Measurements from ENCODE around the gene CNTNAP2. TPM values are rescaled to one million over a fixed set of nuclear protein-coding genes. Genes with fewer than 3 reads are reported as not detected.
A peak's percentile ranks its signal among the peaks of the same experiment; 100 is the strongest.

Gene CNTNAP2
- total and polyA plus RNA-seq, 8 donors = 0.09 to 1.1 (median 0.38) TPM

GRCh38 chr7:146090023-146090645 is 26.5 kb upstream of the CNTNAP2 start:
- Histone ChIP-seq H3K4me3 (no peak overlapping the region), H3K4me1 (no peaks in the 10 kb centered on the region), H3K9me3 (no peaks in the 10 kb centered on the region), H3K27ac (no peak overlapping the region), H3K36me3 (no peaks in the 10 kb centered on the region), H3K27me3 (peaks cover 0 to 6% (median 2%) of the 10 kb centered on the region in 4 donors)
- TF ChIP-seq CTCF (IDR thresholded peaks at IDR 0.05) = peak; percentile 12 to 75 (median 62)
- FAIRE-seq (no peak), ATAC-seq (peak in 3 of 4 donors; percentile 58 to 69 (median 65)), DNase-seq (no peak)
- WGBS, 2 donors = 1 to 2% methylated on average over 4 of the region's 4 CpGs
- intact Hi-C loops (cut with DNase I) = no loop called here

GRCh38 chr7:146094356-146094755 is 22.2 kb upstream of the CNTNAP2 start:
- no peak for TF ChIP-seq CTCF (IDR thresholded peaks at IDR 0.05)
- 41 to 60% methylated on average over 4 of the region's 4 CpGs for WGBS, 2 donors
- H3K27me3 ChIP-seq = no peaks in the 10 kb centered on the region
- H3K4me1 ChIP-seq = no peaks in the 10 kb centered on the region
- intact Hi-C loops (cut with DNase I) = no loop called here
- FAIRE-seq = no peak
- no peak for DNase-seq
- ATAC-seq = no peak
- no peak overlapping the region for H3K4me3 ChIP-seq
- H3K36me3 ChIP-seq = no peaks in the 10 kb centered on the region
- H3K9me3 ChIP-seq = no peaks in the 10 kb centered on the region
- no peak overlapping the region for H3K27ac ChIP-seq

GRCh38 chr7:146096994-146097393 is 19.6 kb upstream of the CNTNAP2 start:
- Histone ChIP-seq H3K9me3 (no peaks in the 10 kb centered on the region), H3K36me3 (no peaks in the 10 kb centered on the region), H3K27me3 (no peaks in the 10 kb centered on the region), H3K4me3 (no peak overlapping the region), H3K4me1 (no peaks in the 10 kb centered on the region), H3K27ac (no peak overlapping the region)
- 41 to 51% methylated on average over 5 of the region's 5 CpGs for WGBS, 2 donors
- TF ChIP-seq CTCF (IDR thresholded peaks at IDR 0.05) = no peak
- intact Hi-C loops (cut with DNase I) = no loop called here
- DNase-seq (no peak), FAIRE-seq (no peak), ATAC-seq (no peak)

GRCh38 chr7:146106319-146106718 is 10.3 kb upstream of the CNTNAP2 start:
- DNase-seq (no peak), ATAC-seq (no peak), FAIRE-seq (no peak)
- no peaks in the 10 kb centered on the region for H3K36me3 ChIP-seq
- WGBS, 2 donors = 12 to 24% methylated on average over 3 of the region's 3 CpGs
- no peaks in the 10 kb centered on the region for H3K4me1 ChIP-seq
- H3K27ac ChIP-seq = no peak overlapping the region
- intact Hi-C loops (cut with DNase I) = no loop called here
- no peaks in the 10 kb centered on the region for H3K27me3 ChIP-seq
- no peak for TF ChIP-seq CTCF (IDR thresholded peaks at IDR 0.05)
- no peaks in the 10 kb centered on the region for H3K9me3 ChIP-seq
- H3K4me3 ChIP-seq = no peak overlapping the region

- peaks cover 0 to 7% (median 4%) of the 10 kb centered on the region in 3 donors for H3K4me1 ChIP-seq
- H3K27me3 ChIP-seq = peaks cover 0 to 9% (median 0%) of the 10 kb centered on the region in 4 donors
- DNase-seq (no peak), ATAC-seq (no peak), FAIRE-seq (no peak)
- no peak overlapping the region for H3K4me3 ChIP-seq
- no peaks in the 10 kb centered on the region for H3K9me3 ChIP-seq
- no peak overlapping the region for H3K27ac ChIP-seq
- WGBS, 2 donors = 13 to 30% methylated on average over 1 of the region's 1 CpG
- TF ChIP-seq CTCF (IDR thresholded peaks at IDR 0.05) = no peak
- no peaks in the 10 kb centered on the region for H3K36me3 ChIP-seq
- intact Hi-C loops (cut with DNase I) = no loop called here
Measured at GRCh38 chr7:146112755-146113154, 3.8 kb upstream of the CNTNAP2 start.
